Panc1 (cell line): ENCODE data around the gene AP1AR. TPM values are rescaled to one million over a fixed set of nuclear protein-coding genes. Genes with fewer than 3 reads are reported as not detected.

Experiments used
- ATAC-seq: fragments of 200-7000 bp; cut with Tn5 transposase; 2 replicates; pipeline ENCODE4 v1.9.1; 2020; ENCODE audit warnings: mild to moderate bottlenecking, moderate library complexity
- BruUV-seq: library from RNA; stranded (reverse); fragments of 400-500 nt; replicated peaks from 2 replicates; lab custom pipeline; 2021; lab: Mats Ljungman, UMichigan
- CTCF ChIA-PET: fragments of 300-600 bp; sonication (Branson Sonifier 250); formaldehyde crosslinking; loops from one replicate; lab custom pipeline; 2022; ENCODE audit warnings: antibody characterized with exemption; lab: Charles Lee
- POLR2A ChIA-PET: fragments of 300-600 bp; sonication (Branson Sonifier 250); formaldehyde crosslinking; loops from one replicate; lab custom pipeline; 2022; ENCODE audit warnings: antibody characterized with exemption; lab: Charles Lee
- DNase-seq: peaks from one replicate; pipeline ENCODE4 v3.0.0-alpha.2; 2010; ENCODE audit warnings: low read depth, low spot score
- H3K27ac ChIP-seq: 2 replicates; pipeline ENCODE4 v1.5.1; 2011; ENCODE audit warnings: mild to moderate bottlenecking, low read length, inconsistent platforms
- H3K27me3 ChIP-seq: fragments of 200-500 bp; sonication (Bioruptor generic); 2 replicates; pipeline ENCODE4 v1.6.0; 2014; ENCODE audit warnings: low read length, inconsistent platforms; ENCODE audit not compliant: control insufficient read depth, insufficient read depth
- H3K36me3 ChIP-seq: fragments of 200-500 bp; sonication (Bioruptor generic); 2 replicates; pipeline ENCODE4 v1.5.1; 2014; ENCODE audit warnings: inconsistent platforms, mild to moderate bottlenecking, low read length, moderate library complexity; ENCODE audit not compliant: control insufficient read depth, insufficient read depth
- H3K4me1 ChIP-seq: 2 replicates; pipeline ENCODE4 v1.5.1; 2011; ENCODE audit warnings: inconsistent platforms, mild to moderate bottlenecking, low read length, moderate library complexity; ENCODE audit not compliant: control insufficient read depth, insufficient read depth
- H3K4me3 ChIP-seq, 2 experiments: 2 replicates each; pipeline ENCODE4 v1.5.1; 2011 to 2012; ENCODE audit warnings: low read depth in 2 of 2, low read length in 2 of 2, mild to moderate bottlenecking in 2 of 2, inconsistent platforms in 1 of 2, moderate library complexity in 1 of 2
- H3K9me3 ChIP-seq: fragments of 200-500 bp; sonication (Bioruptor generic); 2 replicates; pipeline ENCODE4 v1.5.1; 2014; ENCODE audit warnings: low read depth, mild to moderate bottlenecking, inconsistent platforms, low read length, moderate library complexity; ENCODE audit not compliant: control insufficient read depth, insufficient read depth
- CTCF ChIP-seq: fragments of 450-650 bp; IDR thresholded peaks from 2 replicates; pipeline ENCODE4 v1.5.1; 2017; ENCODE audit warnings: mild to moderate bottlenecking
- POLR2AphosphoS5 ChIP-seq: IDR thresholded peaks from 2 replicates; pipeline ENCODE4 v1.6.1; 2012; ENCODE audit warnings: mild to moderate bottlenecking, low read depth, low read length, moderate library complexity
- REST ChIP-seq, 2 experiments: IDR thresholded peaks; 2 replicates each; pipeline ENCODE4 v1.6.1; 2011 to 2012; ENCODE audit warnings: low read depth in 2 of 2, control low read depth in 1 of 2, low read length in 1 of 2, mild to moderate bottlenecking in 1 of 2, moderate library complexity in 1 of 2; ENCODE audit not compliant: insufficient read depth in 1 of 2
- SIN3A ChIP-seq: IDR thresholded peaks from 2 replicates; pipeline ENCODE4 v1.6.1; 2012; ENCODE audit warnings: low read depth, mild to moderate bottlenecking, low read length, moderate library complexity, borderline replicate concordance; ENCODE audit not compliant: insufficient read depth
- TCF7L2 ChIP-seq: IDR thresholded peaks from 2 replicates; pipeline ENCODE4 v1.6.1; 2011; ENCODE audit warnings: mild to moderate bottlenecking, low read depth, low read length, inconsistent platforms
- in situ Hi-C: cut with HindIII; loops from 2 replicates; pipeline ENCODE4 v1.10.0; 2016; ENCODE audit warnings: low sequenced_read_pairs, low pct_unique_long_range_greater_than_20kb
- intact Hi-C: fragments of 100-400 bp; cut with micrococcal nuclease; formaldehyde crosslinking; loops from one replicate; pipeline ENCODE4 v1.10.0; 2022; ENCODE audit not compliant: unreplicated experiment
- total RNA-seq: library from RNA; stranded (reverse); gene quantifications from one replicate; pipeline ENCODE4 v1.2.1, GENCODE V29; 2021; ENCODE audit not compliant: unreplicated experiment

The AP1AR gene
- total RNA-seq, 1 experiment from 2014 or later: 18.9 TPM

DNA sequence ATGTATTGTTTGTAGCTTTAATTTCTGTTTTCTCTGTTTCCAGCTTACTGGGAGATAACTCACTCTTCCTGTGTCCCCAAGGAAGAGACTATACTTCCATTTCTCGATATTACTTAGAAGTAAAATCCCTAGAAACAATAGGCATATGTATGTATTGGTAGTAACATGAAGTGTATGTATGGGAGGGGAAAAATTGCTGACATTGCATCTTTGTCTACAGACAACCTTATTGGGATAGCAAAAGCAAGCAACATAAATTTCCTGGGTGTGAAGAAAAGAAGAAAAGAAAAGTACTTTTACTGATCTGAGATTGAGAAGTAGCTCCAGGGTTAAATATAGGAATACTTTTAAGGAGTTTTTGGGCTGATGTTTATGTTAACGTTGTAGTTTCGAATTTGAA lies 15.4 kb downstream of the AP1AR start:
- ATAC-seq (no peak), DNase-seq (no peak)
- H3K4me3 ChIP-seq: no peak overlapping the region
- no peaks in the 10 kb centered on the region for H3K9me3 ChIP-seq
- ChIA-PET CTCF (no interaction called here), POLR2A (no interaction called here)
- in situ Hi-C loops: no loop called here
- H3K36me3 ChIP-seq: no peaks in the 10 kb centered on the region
- TF ChIP-seq SIN3A (no peak), REST (IDR thresholded peaks at IDR 0.05; ENCODE audit: insufficient read depth in 1 of 2, low read depth in 2 of 2, low read length in 1 of 2) (no peak), CTCF (no peak), TCF7L2 (no peak), POLR2AphosphoS5 (no peak)
- no peaks in the 10 kb centered on the region for H3K4me1 ChIP-seq
- no peak overlapping the region for H3K27ac ChIP-seq
- H3K27me3 ChIP-seq: no peaks in the 10 kb centered on the region
- intact Hi-C loops: no loop called here
- BruUV-seq: no TSS peak

DNA sequence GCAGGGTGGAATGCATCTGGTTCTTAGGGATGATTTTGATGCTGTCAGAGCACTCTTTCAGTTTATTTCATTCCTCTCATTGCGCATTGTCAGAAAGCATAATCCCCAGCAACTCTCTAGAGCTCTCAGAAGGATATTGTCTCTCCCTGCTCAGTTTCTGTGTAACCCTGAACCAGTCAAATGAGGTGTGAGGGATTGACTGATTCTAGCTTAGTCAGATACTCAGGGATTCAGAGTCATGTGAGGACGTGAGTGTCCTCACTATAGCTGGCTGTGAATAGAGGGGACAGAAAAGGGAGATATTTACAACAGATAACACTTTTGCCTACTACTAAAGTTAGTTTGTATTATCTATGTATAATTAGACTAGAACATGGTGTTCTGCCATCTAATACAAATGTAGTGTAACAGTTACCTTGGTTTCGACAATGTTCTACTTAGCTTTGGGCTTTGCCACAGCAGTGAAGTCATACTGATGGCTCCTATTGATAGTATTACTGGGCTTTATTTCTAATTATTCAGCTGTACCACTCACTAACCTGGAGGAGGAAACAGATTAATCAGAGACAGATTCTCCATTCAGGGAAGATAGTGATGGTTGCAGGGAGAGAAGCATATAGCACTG lies 19.5 kb downstream of the AP1AR start:
- in situ Hi-C loops: no loop called here
- ATAC-seq (no peak), DNase-seq (no peak)
- H3K27ac ChIP-seq: no peak overlapping the region
- intact Hi-C loops: no loop called here
- no TSS peak for BruUV-seq
- no peak overlapping the region for H3K4me3 ChIP-seq
- TF ChIP-seq TCF7L2: no peak
- no peaks in the 10 kb centered on the region for H3K9me3 ChIP-seq
- no peaks in the 10 kb centered on the region for H3K27me3 ChIP-seq
- no peaks in the 10 kb centered on the region for H3K4me1 ChIP-seq
- H3K36me3 ChIP-seq: no peaks in the 10 kb centered on the region; the same call in 1 of the 2 replicates
- POLR2A ChIA-PET: no interaction called here
- CTCF ChIA-PET: no interaction called here

GRCh38 chr4:112252234-112252633 lies 20.6 kb downstream of the AP1AR start:
- TF ChIP-seq TCF7L2: no peak
- no peak for TF ChIP-seq POLR2AphosphoS5
- TF ChIP-seq SIN3A: no peak
- TF ChIP-seq REST (IDR thresholded peaks at IDR 0.05; ENCODE audit: insufficient read depth in 1 of 2, low read depth in 2 of 2, low read length in 1 of 2): no peak
- TF ChIP-seq CTCF: no peak
- Histone ChIP-seq H3K27me3 (no peaks in the 10 kb centered on the region), H3K27ac (no peak overlapping the region), H3K4me3 (no peak overlapping the region), H3K36me3 (no peaks in the 10 kb centered on the region; the same call in 1 of the 2 replicates), H3K4me1 (no peaks in the 10 kb centered on the region), H3K9me3 (no peaks in the 10 kb centered on the region)
- POLR2A ChIA-PET: no interaction called here
- no TSS peak for BruUV-seq
- no peak for DNase-seq
- intact Hi-C loops (no loop called here), in situ Hi-C loops (no loop called here)
- CTCF ChIA-PET: no interaction called here
- no peak for ATAC-seq
